Neural crest cell (in vitro differentiated cells): ENCODE data around the gene RTL10. TPM values are rescaled to one million over a fixed set of nuclear protein-coding genes. Genes with fewer than 3 reads are reported as not detected.

ENCODE experiments used
- DNase-seq: peaks from one replicate; pipeline ENCODE4 v3.0.0; 2021; ENCODE audit warnings: low read depth, mixed read lengths, low spot score
- H3K27ac Mint-ChIP-seq: one replicate; pipeline ENCODE4 v1.8.0; 2021; ENCODE audit warnings: mild to moderate bottlenecking, mixed read lengths; ENCODE audit not compliant: unreplicated experiment
- H3K27me3 Mint-ChIP-seq: 2 replicates; pipeline ENCODE4 v1.8.0; 2021; ENCODE audit warnings: low read depth, mild to moderate bottlenecking, mixed read lengths
- H3K36me3 Mint-ChIP-seq: 2 replicates; pipeline ENCODE4 v1.8.0; 2021; ENCODE audit warnings: low read depth, mild to moderate bottlenecking, mixed read lengths
- H3K4me1 Mint-ChIP-seq: 2 replicates; pipeline ENCODE4 v1.8.0; 2021; ENCODE audit warnings: mixed read lengths
- H3K4me3 Mint-ChIP-seq: one replicate; pipeline ENCODE4 v1.8.0; 2021; ENCODE audit warnings: mild to moderate bottlenecking, mixed read lengths
- H3K9me3 Mint-ChIP-seq: 2 replicates; pipeline ENCODE4 v1.8.0; 2021; ENCODE audit warnings: mixed read lengths
- total RNA-seq: library from RNA; stranded (reverse); gene quantifications from 2 replicates; pipeline ENCODE4 v1.2.1, GENCODE V29; 2021
- TF ChIP-seq, protein P1 (sequence below): fragments of 200-600 bp; sonication (generic); conservative IDR thresholded peaks from 2 replicates; pipeline ENCODE4 v1.5.0; 2021; ENCODE audit warnings: antibody characterized with exemption, mild to moderate bottlenecking

RTL10 gene
- total RNA-seq, 1 donor from 2014 or later, result 28.1 TPM

DNA sequence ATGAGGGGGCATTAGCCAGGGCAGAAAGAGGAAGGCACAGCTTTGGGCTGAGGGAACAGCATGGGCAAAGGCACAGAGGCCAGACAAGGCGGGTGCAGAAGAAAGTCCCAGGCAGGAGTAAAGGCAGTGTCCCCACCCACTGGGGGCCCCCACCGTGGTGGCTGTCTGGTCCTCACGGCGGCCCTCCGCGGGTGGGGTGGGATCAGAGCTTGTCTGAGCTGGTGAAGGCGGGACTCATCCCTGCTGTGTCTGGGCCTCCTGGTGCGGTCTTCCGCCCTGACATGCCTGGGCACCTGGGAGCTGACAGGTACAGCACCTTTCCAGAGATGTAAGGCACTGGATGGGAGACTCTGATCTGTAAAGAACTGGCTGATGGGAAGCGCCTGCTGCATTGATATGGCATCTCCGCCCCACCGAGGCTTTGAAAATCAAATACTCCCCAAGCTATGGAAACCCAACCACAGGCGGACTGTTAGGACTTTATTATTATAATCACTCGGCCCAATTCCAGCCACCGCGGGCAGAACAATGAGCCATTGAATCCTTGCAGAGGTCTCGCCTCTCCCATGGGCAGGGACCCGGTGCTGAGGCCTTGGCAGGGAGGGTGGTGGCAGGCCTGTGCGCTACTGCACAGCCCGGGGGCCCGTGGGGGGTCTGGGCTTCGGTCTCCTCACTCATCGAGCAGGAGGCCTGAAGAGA is 14.2 kb upstream of the RTL10 start:
- no peak overlapping the region for H3K27ac Mint-ChIP-seq
- DNase-seq, result no peak
- H3K27me3 Mint-ChIP-seq, result no peaks in the 10 kb centered on the region
- H3K36me3 Mint-ChIP-seq, result no peaks in the 10 kb centered on the region
- H3K4me3 Mint-ChIP-seq, result no peak overlapping the region
- peaks cover 12% of the 10 kb centered on the region for H3K4me1 Mint-ChIP-seq
- no peaks in the 10 kb centered on the region for H3K9me3 Mint-ChIP-seq
- TF ChIP-seq, protein P1, sequence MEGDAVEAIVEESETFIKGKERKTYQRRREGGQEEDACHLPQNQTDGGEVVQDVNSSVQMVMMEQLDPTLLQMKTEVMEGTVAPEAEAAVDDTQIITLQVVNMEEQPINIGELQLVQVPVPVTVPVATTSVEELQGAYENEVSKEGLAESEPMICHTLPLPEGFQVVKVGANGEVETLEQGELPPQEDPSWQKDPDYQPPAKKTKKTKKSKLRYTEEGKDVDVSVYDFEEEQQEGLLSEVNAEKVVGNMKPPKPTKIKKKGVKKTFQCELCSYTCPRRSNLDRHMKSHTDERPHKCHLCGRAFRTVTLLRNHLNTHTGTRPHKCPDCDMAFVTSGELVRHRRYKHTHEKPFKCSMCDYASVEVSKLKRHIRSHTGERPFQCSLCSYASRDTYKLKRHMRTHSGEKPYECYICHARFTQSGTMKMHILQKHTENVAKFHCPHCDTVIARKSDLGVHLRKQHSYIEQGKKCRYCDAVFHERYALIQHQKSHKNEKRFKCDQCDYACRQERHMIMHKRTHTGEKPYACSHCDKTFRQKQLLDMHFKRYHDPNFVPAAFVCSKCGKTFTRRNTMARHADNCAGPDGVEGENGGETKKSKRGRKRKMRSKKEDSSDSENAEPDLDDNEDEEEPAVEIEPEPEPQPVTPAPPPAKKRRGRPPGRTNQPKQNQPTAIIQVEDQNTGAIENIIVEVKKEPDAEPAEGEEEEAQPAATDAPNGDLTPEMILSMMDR, result no peak

DNA sequence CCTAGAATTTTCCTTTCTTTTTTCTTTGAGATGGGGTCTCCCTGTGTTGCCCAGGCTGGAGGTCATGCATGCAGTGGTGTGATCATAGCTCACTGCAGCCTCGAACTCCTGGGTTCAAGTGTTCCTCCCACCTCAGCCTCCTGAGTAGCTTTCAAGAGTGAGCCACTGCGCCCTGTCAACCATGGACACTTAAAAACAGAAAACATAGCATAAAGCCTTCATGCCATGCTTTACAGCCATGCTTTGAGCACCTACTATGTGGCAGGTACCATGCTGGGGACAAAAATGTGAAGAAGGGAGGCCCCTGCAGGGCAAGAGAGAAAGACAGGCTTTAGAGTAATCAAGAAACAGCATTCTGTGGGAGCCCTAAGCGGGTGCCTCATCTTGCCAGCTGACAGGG is 13.7 kb upstream of the RTL10 start:
- Mint-ChIP-seq H3K27ac (no peak overlapping the region), H3K4me3 (no peak overlapping the region), H3K27me3 (no peaks in the 10 kb centered on the region), H3K9me3 (no peaks in the 10 kb centered on the region), H3K4me1 (peaks cover 12% of the 10 kb centered on the region), H3K36me3 (no peaks in the 10 kb centered on the region)
- TF ChIP-seq, protein P1, result no peak
- no peak for DNase-seq

DNA sequence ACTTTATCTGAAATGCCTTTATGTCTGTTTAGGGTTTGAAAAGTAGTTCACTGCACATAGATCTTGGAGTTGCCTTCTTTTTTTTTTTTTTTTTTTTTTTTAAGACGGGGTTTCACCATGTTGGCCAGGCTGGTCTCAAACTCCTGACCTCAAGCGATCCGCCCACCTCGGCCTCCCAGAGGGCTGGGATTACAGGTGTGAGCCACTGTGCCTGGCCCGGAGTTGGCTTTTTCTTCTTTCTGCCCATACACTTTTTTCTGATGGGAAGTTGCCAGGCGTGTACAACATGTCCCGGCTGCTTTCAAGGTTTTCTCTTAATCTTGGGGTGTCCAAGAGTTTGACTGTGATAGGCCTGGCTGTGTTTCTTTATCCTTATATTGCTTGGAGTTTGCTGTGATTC is 12.9 kb upstream of the RTL10 start:
- no peaks in the 10 kb centered on the region for H3K27me3 Mint-ChIP-seq
- H3K36me3 Mint-ChIP-seq, result no peaks in the 10 kb centered on the region
- H3K4me1 Mint-ChIP-seq, result peaks cover 12% of the 10 kb centered on the region
- no peak overlapping the region for H3K27ac Mint-ChIP-seq
- H3K9me3 Mint-ChIP-seq, result no peaks in the 10 kb centered on the region
- TF ChIP-seq, protein P1, result no peak
- DNase-seq, result no peak
- H3K4me3 Mint-ChIP-seq, result no peak overlapping the region

DNA sequence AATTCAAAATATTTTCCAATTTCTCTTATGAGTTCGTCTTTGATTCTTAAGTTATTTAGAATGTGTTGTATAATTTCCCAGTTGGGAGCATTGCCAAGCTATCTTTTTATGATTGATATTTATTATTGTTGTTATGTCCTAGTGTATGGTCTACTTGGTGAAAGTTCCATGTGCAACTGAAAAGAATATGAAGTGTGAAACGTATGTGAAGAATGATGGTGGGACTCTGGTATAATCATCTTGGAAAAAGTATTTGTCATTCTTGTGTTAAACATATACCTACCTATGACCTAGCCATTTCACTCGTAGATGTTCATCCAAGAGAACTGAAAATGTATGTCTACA is 12.0 kb upstream of the RTL10 start:
- no peak overlapping the region for H3K4me3 Mint-ChIP-seq
- H3K27ac Mint-ChIP-seq, result no peak overlapping the region
- H3K36me3 Mint-ChIP-seq, result no peaks in the 10 kb centered on the region
- no peaks in the 10 kb centered on the region for H3K27me3 Mint-ChIP-seq
- peaks cover 12% of the 10 kb centered on the region for H3K4me1 Mint-ChIP-seq
- TF ChIP-seq, protein P1, result no peak
- H3K9me3 Mint-ChIP-seq, result no peaks in the 10 kb centered on the region
- no peak for DNase-seq

DNA sequence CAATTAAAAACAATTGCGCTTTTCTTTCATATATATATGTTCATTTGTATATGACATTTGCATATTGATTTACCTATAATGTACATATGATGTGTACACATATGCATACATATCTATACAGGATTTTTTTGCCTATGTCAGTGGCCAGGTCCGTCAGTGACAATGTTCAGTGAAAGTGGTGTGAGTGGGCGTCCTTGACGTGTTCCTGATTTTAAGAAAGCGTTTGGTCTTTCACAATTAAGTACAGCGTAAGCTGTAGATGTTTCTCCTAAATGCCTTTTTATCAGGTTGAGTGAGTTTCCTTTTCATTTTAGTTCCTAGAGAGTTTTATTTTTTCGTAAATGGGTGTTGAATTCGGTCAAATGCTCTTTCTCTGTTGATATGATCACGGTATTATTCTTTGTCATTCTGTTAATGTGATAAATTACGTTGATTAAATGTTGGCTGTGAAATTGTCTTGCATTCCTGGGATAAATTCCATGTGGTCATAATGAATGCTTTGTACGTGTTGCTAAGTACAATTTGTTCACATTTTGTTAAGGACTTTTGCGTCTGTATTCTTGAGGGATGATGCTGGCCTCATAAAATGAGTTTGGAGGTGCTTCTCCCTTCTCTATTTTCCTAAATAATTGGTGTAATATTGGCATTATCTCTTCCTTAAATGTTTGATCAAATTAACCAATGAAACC is 10.6 kb upstream of the RTL10 start:
- H3K4me3 Mint-ChIP-seq, result no peak overlapping the region
- peaks cover 12% of the 10 kb centered on the region for H3K4me1 Mint-ChIP-seq

More for the DNA sequence above, 10.6 kb upstream of the RTL10 start:
- H3K9me3 Mint-ChIP-seq, result no peaks in the 10 kb centered on the region
- no peak overlapping the region for H3K27ac Mint-ChIP-seq
- H3K36me3 Mint-ChIP-seq, result no peaks in the 10 kb centered on the region
- H3K27me3 Mint-ChIP-seq, result no peaks in the 10 kb centered on the region
- DNase-seq, result no peak
- TF ChIP-seq, protein P1, result no peak
